K562 (cell line): ENCODE measurements around the gene KCNMB2.

Experiments used
- ATF2 ChIP-seq: sonication (generic); formaldehyde crosslinking; IDR thresholded peaks from 2 replicates; pipeline ENCODE4 v1.8.1; 2022; ENCODE audit warnings: missing genetic modification reagents
- FOXM1 ChIP-seq, 2 experiments: fragments of 450-650 bp in 1 of 2; sonication (generic) in 1 of 2; formaldehyde crosslinking in 1 of 2; IDR thresholded peaks; 2 replicates each; pipeline versions ENCODE4 v1.6.1 to v1.9.0; 2017 to 2022; ENCODE audit warnings: low read depth in 2 of 2, mild to moderate bottlenecking in 2 of 2, missing genetic modification reagents in 1 of 2, moderate library complexity in 1 of 2
- HCFC1 ChIP-seq: IDR thresholded peaks from 2 replicates; pipeline ENCODE4 v1.6.1; 2012; ENCODE audit warnings: low read depth, low read length, improper control_type of control experiment
- MXI1 ChIP-seq: IDR thresholded peaks from 2 replicates; pipeline ENCODE4 v1.6.1; 2011; ENCODE audit warnings: low read depth, mild to moderate bottlenecking, improper control_type of control experiment, low read length
- POLR2A ChIP-seq: fragments of 450-650 bp; conservative IDR thresholded peaks from 2 replicates; pipeline ENCODE4 v1.6.1; 2016
- RAD21 ChIP-seq, 2 experiments: fragments of 250-450 bp in 1 of 2; fragments of 450-650 bp in 1 of 2; sonication (Bioruptor Pico) in 1 of 2; formaldehyde crosslinking in 1 of 2; IDR thresholded peaks in 1 of 2; conservative IDR thresholded peaks in 1 of 2; 2 replicates each; pipeline versions ENCODE4 v1.4.0 to v1.8.0; 2020 to 2022; ENCODE audit warnings: mild to moderate bottlenecking in 2 of 2, moderate library complexity in 1 of 2
- RBM15 ChIP-seq: fragments of 200-400 bp; formaldehyde crosslinking; IDR thresholded peaks from 2 replicates; pipeline ENCODE4 v1.6.1; 2018; ENCODE audit warnings: mild to moderate bottlenecking, low read length, moderate library complexity; ENCODE audit not compliant: insufficient read depth
- SNAPC5 ChIP-seq: fragments of 250-450 bp; sonication (Bioruptor Pico); IDR thresholded peaks from 2 replicates; pipeline ENCODE4 v1.8.0; 2021; ENCODE audit warnings: moderate library complexity, mild to moderate bottlenecking, inconsistent platforms
- TEAD4 ChIP-seq, 2 experiments: sonication (generic) in 1 of 2; formaldehyde crosslinking in 1 of 2; IDR thresholded peaks; 2 replicates each; pipeline versions ENCODE4 v1.6.1 to v1.8.0; 2012 to 2022; ENCODE audit warnings: borderline replicate concordance in 1 of 2, inconsistent platforms in 1 of 2, low read length in 1 of 2, mild to moderate bottlenecking in 1 of 2, missing genetic modification reagents in 1 of 2
- ZNF766 ChIP-seq: fragments of 200-800 bp; sonication (Bioruptor generic); conservative IDR thresholded peaks from 2 replicates; pipeline ENCODE4 v1.6.1; 2016; ENCODE audit warnings: missing genetic modification characterization, missing compliant biosample characterization
- TF ChIP-seq, protein P1 (sequence below), 2 experiments: fragments of 450-650 bp in 1 of 2; IDR thresholded peaks; 2 replicates each; pipeline ENCODE4 v1.6.1; 2011 to 2017; ENCODE audit warnings: low read depth in 2 of 2, antibody characterized with exemption in 1 of 2, borderline replicate concordance in 1 of 2, low read length in 1 of 2, mild to moderate bottlenecking in 1 of 2, mixed read lengths in 1 of 2; ENCODE audit not compliant: control insufficient read depth in 1 of 2
- TF ChIP-seq, protein P2 (sequence below), 3 experiments: IDR thresholded peaks in 2 of 3; conservative IDR thresholded peaks in 1 of 3; 2 replicates each; pipeline ENCODE4 v1.5.1; 2011 to 2012; ENCODE audit warnings: low read length in 3 of 3, mild to moderate bottlenecking in 3 of 3, control low read depth in 2 of 3, improper control_type of control experiment in 1 of 3, inconsistent platforms in 1 of 3, low read depth in 1 of 3, mixed read lengths in 1 of 3, moderate library complexity in 1 of 3; ENCODE audit not compliant: insufficient read depth in 2 of 3

DNA sequence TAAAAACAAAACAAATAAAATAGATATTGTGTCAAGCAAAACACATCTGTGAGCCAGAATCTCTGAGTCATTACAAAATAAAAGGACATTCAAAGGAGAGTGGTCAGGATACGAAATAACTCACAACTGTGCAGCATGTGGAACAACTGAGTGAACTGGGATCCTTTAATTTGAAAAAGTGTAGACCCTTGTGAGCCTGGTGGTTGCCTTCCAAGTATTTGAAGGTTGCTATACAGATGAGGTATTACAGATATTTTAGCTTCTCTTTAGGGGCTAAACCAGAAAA lies 26.7 kb downstream of the KCNMB2 start:
- no peak for TF ChIP-seq SNAPC5 (CRISPR knock-in tag)
- TF ChIP-seq, protein P1, sequence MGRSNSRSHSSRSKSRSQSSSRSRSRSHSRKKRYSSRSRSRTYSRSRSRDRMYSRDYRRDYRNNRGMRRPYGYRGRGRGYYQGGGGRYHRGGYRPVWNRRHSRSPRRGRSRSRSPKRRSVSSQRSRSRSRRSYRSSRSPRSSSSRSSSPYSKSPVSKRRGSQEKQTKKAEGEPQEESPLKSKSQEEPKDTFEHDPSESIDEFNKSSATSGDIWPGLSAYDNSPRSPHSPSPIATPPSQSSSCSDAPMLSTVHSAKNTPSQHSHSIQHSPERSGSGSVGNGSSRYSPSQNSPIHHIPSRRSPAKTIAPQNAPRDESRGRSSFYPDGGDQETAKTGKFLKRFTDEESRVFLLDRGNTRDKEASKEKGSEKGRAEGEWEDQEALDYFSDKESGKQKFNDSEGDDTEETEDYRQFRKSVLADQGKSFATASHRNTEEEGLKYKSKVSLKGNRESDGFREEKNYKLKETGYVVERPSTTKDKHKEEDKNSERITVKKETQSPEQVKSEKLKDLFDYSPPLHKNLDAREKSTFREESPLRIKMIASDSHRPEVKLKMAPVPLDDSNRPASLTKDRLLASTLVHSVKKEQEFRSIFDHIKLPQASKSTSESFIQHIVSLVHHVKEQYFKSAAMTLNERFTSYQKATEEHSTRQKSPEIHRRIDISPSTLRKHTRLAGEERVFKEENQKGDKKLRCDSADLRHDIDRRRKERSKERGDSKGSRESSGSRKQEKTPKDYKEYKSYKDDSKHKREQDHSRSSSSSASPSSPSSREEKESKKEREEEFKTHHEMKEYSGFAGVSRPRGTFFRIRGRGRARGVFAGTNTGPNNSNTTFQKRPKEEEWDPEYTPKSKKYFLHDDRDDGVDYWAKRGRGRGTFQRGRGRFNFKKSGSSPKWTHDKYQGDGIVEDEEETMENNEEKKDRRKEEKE (IDR thresholded peaks at IDR 0.05; ENCODE audit: borderline replicate concordance in 1 of 2, control insufficient read depth in 1 of 2, low read depth in 2 of 2, low read length in 1 of 2): no peak
- TF ChIP-seq ATF2 (CRISPR knock-in tag): no peak
- TF ChIP-seq FOXM1 (IDR thresholded peaks at IDR 0.05; ENCODE audit: low read depth): no peak
- TF ChIP-seq FOXM1 (CRISPR knock-in tag; IDR thresholded peaks at IDR 0.05; ENCODE audit: low read depth): no peak
- no peak for TF ChIP-seq ZNF766
- TF ChIP-seq, protein P2, sequence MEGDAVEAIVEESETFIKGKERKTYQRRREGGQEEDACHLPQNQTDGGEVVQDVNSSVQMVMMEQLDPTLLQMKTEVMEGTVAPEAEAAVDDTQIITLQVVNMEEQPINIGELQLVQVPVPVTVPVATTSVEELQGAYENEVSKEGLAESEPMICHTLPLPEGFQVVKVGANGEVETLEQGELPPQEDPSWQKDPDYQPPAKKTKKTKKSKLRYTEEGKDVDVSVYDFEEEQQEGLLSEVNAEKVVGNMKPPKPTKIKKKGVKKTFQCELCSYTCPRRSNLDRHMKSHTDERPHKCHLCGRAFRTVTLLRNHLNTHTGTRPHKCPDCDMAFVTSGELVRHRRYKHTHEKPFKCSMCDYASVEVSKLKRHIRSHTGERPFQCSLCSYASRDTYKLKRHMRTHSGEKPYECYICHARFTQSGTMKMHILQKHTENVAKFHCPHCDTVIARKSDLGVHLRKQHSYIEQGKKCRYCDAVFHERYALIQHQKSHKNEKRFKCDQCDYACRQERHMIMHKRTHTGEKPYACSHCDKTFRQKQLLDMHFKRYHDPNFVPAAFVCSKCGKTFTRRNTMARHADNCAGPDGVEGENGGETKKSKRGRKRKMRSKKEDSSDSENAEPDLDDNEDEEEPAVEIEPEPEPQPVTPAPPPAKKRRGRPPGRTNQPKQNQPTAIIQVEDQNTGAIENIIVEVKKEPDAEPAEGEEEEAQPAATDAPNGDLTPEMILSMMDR (IDR thresholded peaks at IDR 0.05 in 2 of 3, conservative IDR thresholded peaks at IDR 0.05 in 1 of 3; ENCODE audit: insufficient read depth in 2 of 3, low read depth in 1 of 3, low read length in 3 of 3): no peak
- no peak for TF ChIP-seq TEAD4 (IDR thresholded peaks at IDR 0.05; ENCODE audit: low read length)
- no peak for TF ChIP-seq TEAD4 (CRISPR knock-in tag; IDR thresholded peaks at IDR 0.05; ENCODE audit: borderline replicate concordance)
- no peak for TF ChIP-seq RAD21 (CRISPR knock-in tag; conservative IDR thresholded peaks at IDR 0.05 in 1 of 2, IDR thresholded peaks at IDR 0.05 in 1 of 2)
- TF ChIP-seq HCFC1: no peak
- TF ChIP-seq POLR2A: no peak
- TF ChIP-seq RBM15: no peak
- TF ChIP-seq MXI1: no peak
